DMS79 treated with DMSO at 0.1 percent for 48 hours (cell line): Measurements from ENCODE around the gene SPINT2.
"Not testable (repeated sequence)": the region's sequence is repeated elsewhere in the genome, so short reads cannot be mapped to it uniquely, and the experiment has no call there.

Source experiments
- DNase-seq: peaks from one replicate; lab custom pipeline; 2025; lab: John Stamatoyannopoulos, UW

Gene SPINT2

GRCh38 chr19:38321646-38322196 is 57.3 kb downstream of the SPINT2 start:
- no peak for DNase-seq

- DNase-seq: no peak
These were observed 58.9 kb downstream of the SPINT2 start for GRCh38 chr19:38323291-38323690.

GRCh38 chr19:38324431-38324830 is 60.1 kb downstream of the SPINT2 start:
- no peak for DNase-seq

- no peak for DNase-seq
These were observed 62.2 kb downstream of the SPINT2 start for GRCh38 chr19:38326591-38326990.

GRCh38 chr19:38329651-38330050 is 65.3 kb downstream of the SPINT2 start:
- no peak for DNase-seq

GRCh38 chr19:38331728-38332127 is 67.4 kb downstream of the SPINT2 start:
- no peak for DNase-seq

DNA sequence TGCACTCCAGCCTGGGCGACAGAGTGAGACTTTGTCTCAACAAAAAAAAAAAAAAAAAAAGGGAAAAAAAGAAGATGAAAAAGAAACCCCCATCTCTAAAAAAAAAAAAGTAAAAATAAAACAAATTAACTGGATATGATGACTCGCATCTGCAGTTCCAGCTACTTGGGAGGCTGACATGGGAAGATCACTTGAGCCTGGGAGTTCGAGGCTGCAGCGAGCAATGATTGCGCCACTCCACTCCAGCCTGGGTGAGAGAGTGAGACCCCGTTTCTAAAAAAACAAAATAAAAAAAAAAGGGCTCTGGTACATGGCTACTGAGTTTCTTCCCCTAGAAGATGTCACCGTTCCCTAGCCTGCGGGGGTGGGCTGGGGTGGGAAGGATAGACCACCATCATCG is 68.9 kb downstream of the SPINT2 start:
- DNase-seq: no peak

GRCh38 chr19:38335949-38336637 is 71.7 kb downstream of the SPINT2 start:
- peak; percentile 95 for DNase-seq

DNA sequence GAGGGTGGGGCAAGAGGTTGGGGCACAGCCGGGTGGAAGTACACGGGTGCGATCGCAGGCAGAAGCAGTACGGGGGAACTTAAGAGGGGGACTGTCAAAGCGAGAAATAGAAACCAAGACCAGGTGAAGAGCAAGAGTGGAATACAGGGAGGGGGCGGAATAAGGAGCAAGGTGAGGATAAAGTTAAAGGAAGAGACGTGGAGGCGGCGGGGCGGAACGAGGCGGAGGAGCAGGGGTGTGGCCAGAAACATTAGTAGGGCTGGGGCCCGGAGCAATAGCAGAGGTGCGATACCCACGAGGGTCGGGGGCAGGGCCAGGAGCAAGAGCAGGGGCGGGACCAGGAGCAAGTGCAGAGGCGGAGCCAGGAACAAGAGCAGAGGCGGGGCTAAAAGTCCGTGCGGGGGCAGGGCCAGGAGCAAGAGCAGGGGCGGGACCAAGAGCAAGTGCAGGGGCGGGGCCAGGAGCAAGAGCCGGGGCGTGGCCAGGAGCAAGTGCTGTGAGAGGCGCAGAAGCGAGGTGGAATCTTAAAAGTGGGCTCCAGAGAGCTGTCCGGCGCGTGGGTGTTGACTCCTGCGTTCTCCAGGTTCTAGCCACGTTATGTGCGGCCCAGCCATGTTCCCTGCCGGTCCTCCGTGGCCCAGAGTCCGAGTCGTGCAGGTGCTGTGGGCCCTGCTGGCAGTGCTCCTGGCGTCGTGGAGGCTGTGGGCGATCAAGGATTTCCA is 72.4 kb downstream of the SPINT2 start:
- peak; percentile 98 for DNase-seq

GRCh38 chr19:38337360-38337653 is 72.9 kb downstream of the SPINT2 start:
- peak; percentile 53 for DNase-seq

DNA sequence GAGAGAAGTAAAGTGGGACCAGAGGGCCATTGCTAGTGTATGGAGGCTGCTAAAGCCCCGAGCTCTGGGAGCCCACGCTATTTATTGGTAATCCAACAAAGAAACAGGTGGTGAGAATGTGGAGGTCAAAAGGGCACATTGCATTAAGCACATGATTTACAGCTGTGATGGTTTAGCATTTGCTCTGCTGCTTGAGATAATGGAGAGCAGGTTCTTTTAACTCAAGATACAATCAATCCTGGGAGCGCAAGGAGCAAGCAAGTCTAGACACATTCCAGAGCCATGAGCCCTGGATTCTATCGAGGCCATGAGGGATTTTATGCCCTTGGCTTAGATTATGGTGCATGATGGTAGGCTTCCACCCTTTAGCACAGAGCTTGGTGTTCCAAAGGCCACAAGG is 74.6 kb downstream of the SPINT2 start:
- not testable (repeated sequence) for DNase-seq

- DNase-seq: no peak
These were observed 76.6 kb downstream of the SPINT2 start for GRCh38 chr19:38340927-38341326.
